Glutamatergic neuron (in vitro differentiated cells): ENCODE data around the gene RPE65. TPM values are rescaled to one million over a fixed set of nuclear protein-coding genes. Genes with fewer than 3 reads are reported as not detected.
"Not testable (repeated sequence)": the region's sequence is repeated elsewhere in the genome, so short reads cannot be mapped to it uniquely, and the experiment has no call there.

Experiments
- DNase-seq: peaks from one replicate; pipeline ENCODE4 v3.0.0; 2022
- H3K27ac Mint-ChIP-seq: one replicate; pipeline ENCODE4 v1.8.0; 2020; ENCODE audit warnings: mild to moderate bottlenecking, mixed read lengths, inconsistent platforms; ENCODE audit not compliant: unreplicated experiment
- H3K27me3 Mint-ChIP-seq: one replicate; pipeline ENCODE4 v1.8.0; 2020; ENCODE audit warnings: mild to moderate bottlenecking, moderate library complexity, mixed read lengths, inconsistent platforms; ENCODE audit not compliant: unreplicated experiment
- H3K36me3 Mint-ChIP-seq: one replicate; pipeline ENCODE4 v1.8.0; 2020; ENCODE audit warnings: mild to moderate bottlenecking, mixed read lengths, inconsistent platforms; ENCODE audit not compliant: unreplicated experiment
- H3K4me1 Mint-ChIP-seq: one replicate; pipeline ENCODE4 v1.8.0; 2020; ENCODE audit warnings: mild to moderate bottlenecking, low read depth, mixed read lengths, inconsistent platforms; ENCODE audit not compliant: unreplicated experiment
- H3K4me3 Mint-ChIP-seq: one replicate; pipeline ENCODE4 v1.8.0; 2020; ENCODE audit warnings: mild to moderate bottlenecking, mixed read lengths, inconsistent platforms; ENCODE audit not compliant: unreplicated experiment
- H3K9me3 Mint-ChIP-seq: one replicate; pipeline ENCODE4 v1.8.0; 2020; ENCODE audit warnings: mild to moderate bottlenecking, moderate library complexity, mixed read lengths, inconsistent platforms; ENCODE audit not compliant: unreplicated experiment
- CTCF ChIP-seq: fragments of 200-600 bp; sonication (generic); IDR thresholded peaks from one replicate; pipeline ENCODE4 v1.5.0; 2021; ENCODE audit not compliant: partially characterized antibody, unreplicated experiment
- total RNA-seq: library from RNA; stranded (reverse); fragmentation: NEBNext Ultra II Directional; extraction: Animal tissue kit (Norgen Biotek cat#: 25700); gene quantifications from one replicate; pipeline ENCODE4 v1.2.1, GENCODE V29; 2021; ENCODE audit not compliant: unreplicated experiment

The RPE65 gene
- total RNA-seq, 1 donor from 2014 or later: not detected

GRCh38 chr1:68493193-68493592, 43.4 kb upstream of the RPE65 start:
- DNase-seq: no peak
- Mint-ChIP-seq H3K4me3 (no peak overlapping the region), H3K36me3 (no peaks in the 10 kb centered on the region), H3K27me3 (no peaks in the 10 kb centered on the region), H3K4me1 (peaks cover 5% of the 10 kb centered on the region), H3K27ac (no peak overlapping the region), H3K9me3 (no peaks in the 10 kb centered on the region)
- TF ChIP-seq CTCF: no peak

DNA sequence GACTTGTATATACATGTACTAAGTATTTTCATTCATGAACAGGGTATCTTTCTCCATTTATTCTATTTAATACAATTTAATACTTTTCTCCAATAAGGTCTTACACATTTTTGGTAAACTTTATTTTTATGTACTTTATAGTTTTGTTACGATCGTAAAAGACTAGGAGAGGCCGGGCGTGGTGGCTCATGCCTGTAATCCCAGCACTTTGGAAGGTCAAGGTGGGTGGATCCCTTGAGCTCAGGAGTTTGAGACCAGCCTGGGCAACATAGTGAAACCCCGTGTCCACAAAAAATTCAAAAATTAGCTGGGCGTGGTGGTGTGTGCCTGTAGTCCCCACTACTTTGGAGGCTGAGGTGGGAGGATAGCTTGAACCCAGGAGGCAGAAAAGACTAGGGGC, 42.5 kb upstream of the RPE65 start:
- H3K9me3 Mint-ChIP-seq, DNase-seq, H3K36me3 Mint-ChIP-seq, H3K4me3 Mint-ChIP-seq, H3K27me3 Mint-ChIP-seq, H3K4me1 Mint-ChIP-seq, H3K27ac Mint-ChIP-seq: not testable (repeated sequence)

DNA sequence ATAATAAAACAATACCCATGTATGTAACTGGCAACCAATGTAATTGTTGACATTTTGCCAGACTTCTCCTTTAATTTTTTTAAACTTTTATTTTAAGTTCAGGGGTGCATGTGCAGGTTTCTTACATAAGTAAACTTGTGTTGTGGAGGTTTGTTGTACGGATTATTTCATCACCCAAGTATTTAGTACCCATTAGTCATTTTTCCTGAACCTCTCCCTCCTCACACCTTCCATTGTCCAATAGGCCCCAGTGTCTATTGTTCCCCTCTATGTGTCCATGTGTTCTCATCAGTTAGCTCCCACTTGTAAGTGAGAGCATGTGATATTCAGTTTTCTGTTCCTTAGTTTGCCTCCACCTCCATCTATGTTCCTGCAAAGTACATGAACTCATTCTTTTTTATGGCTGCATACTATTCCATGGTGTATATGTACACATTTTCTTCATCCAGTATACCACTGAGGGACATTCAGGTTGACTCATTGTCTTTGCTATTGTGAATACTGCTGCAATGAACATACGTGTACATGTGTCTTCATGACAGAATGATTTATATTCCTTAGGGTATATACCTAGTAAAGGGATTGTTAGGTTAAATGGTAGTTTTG, 40.4 kb upstream of the RPE65 start:
- H3K27ac Mint-ChIP-seq: no peak overlapping the region
- no peak overlapping the region for H3K4me3 Mint-ChIP-seq
- no peaks in the 10 kb centered on the region for H3K9me3 Mint-ChIP-seq
- H3K36me3 Mint-ChIP-seq: no peaks in the 10 kb centered on the region
- no peak for DNase-seq
- H3K27me3 Mint-ChIP-seq: no peaks in the 10 kb centered on the region
- no peak for TF ChIP-seq CTCF
- no peaks in the 10 kb centered on the region for H3K4me1 Mint-ChIP-seq

- H3K27ac Mint-ChIP-seq: no peak overlapping the region
- no peaks in the 10 kb centered on the region for H3K27me3 Mint-ChIP-seq
These were observed 35.8 kb upstream of the RPE65 start for GRCh38 chr1:68485431-68486022.

DNA sequence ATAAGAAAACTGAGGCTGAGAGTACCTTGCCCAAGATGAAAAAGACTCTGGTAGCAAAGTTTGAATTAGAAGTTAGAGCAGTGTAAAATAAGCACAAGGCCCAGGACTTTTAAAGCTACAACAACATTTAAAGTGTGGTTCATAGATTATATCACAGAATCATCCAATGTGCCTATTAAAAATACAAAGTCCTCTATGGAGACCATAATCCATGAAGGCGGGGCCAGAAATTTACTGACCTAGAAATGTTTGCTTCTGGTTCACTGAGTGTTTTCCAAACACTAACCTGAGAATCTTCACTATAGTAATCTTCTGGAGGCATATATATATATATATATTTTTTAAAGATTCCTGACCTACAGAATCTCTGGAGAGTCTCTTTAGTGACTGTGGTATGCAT, 34.9 kb upstream of the RPE65 start:
- Mint-ChIP-seq H3K27me3 (no peaks in the 10 kb centered on the region), H3K36me3 (no peaks in the 10 kb centered on the region), H3K27ac (no peak overlapping the region), H3K9me3 (no peaks in the 10 kb centered on the region), H3K4me3 (no peak overlapping the region), H3K4me1 (no peaks in the 10 kb centered on the region)
- TF ChIP-seq CTCF: no peak
- no peak for DNase-seq

More at GRCh38 chr1:68485431-68486022, 35.8 kb upstream of the RPE65 start:
- Mint-ChIP-seq H3K4me1 (no peaks in the 10 kb centered on the region), H3K36me3 (no peaks in the 10 kb centered on the region), H3K9me3 (no peaks in the 10 kb centered on the region), H3K4me3 (no peak overlapping the region)
- no peak for DNase-seq
- no peak for TF ChIP-seq CTCF
